H9 (cell line): Measurements from ENCODE around the gene PLXNA1. TPM values are rescaled to one million over a fixed set of nuclear protein-coding genes. Genes with fewer than 3 reads are reported as not detected.
A peak's percentile ranks its signal among the peaks of the same experiment; 100 is the strongest.

Experiments
- DNase-seq: peaks from one replicate; pipeline ENCODE4 v3.0.0-alpha.2; 2017
- H2AFZ ChIP-seq: one replicate; pipeline ENCODE4 v1.6.1; 2013; ENCODE audit warnings: mild to moderate bottlenecking, low read length, control low read depth, moderate library complexity
- H2AK5ac ChIP-seq: 2 replicates; pipeline ENCODE4 v1.6.1; 2013; ENCODE audit warnings: low read length, control low read depth, mixed read lengths; ENCODE audit not compliant: insufficient read length
- H2BK120ac ChIP-seq: one replicate; pipeline ENCODE4 v1.6.1; 2013; ENCODE audit warnings: low read depth, mild to moderate bottlenecking, low read length, control low read depth, inconsistent platforms; ENCODE audit not compliant: poor library complexity, severe bottlenecking
- H2BK12ac ChIP-seq: 2 replicates; pipeline ENCODE4 v1.6.1; 2013; ENCODE audit warnings: low read length, control low read depth, mixed read lengths, low read depth; ENCODE audit not compliant: insufficient read length
- H2BK15ac ChIP-seq: 2 replicates; pipeline ENCODE4 v1.6.1; 2013; ENCODE audit warnings: low read depth, low read length, control low read depth
- H2BK20ac ChIP-seq: one replicate; pipeline ENCODE4 v1.6.1; 2013; ENCODE audit warnings: low read depth, mild to moderate bottlenecking, low read length, control low read depth, inconsistent platforms; ENCODE audit not compliant: poor library complexity, severe bottlenecking
- H2BK5ac ChIP-seq: 2 replicates; pipeline ENCODE4 v1.6.1; 2013; ENCODE audit warnings: low read length, control low read depth, mixed read lengths; ENCODE audit not compliant: insufficient read length
- H3K14ac ChIP-seq: 2 replicates; pipeline ENCODE4 v1.6.1; 2013; ENCODE audit warnings: low read length, control low read depth; ENCODE audit not compliant: insufficient read depth
- H3K18ac ChIP-seq: 2 replicates; pipeline ENCODE4 v1.6.1; 2013; ENCODE audit warnings: low read depth, mild to moderate bottlenecking, mixed read lengths, low read length, control low read depth; ENCODE audit not compliant: insufficient read length
- H3K23ac ChIP-seq: 2 replicates; pipeline ENCODE4 v1.6.1; 2013; ENCODE audit warnings: low read length, control low read depth, mixed read lengths, low read depth; ENCODE audit not compliant: insufficient read length
- H3K23me2 ChIP-seq: 2 replicates; pipeline ENCODE4 v1.6.1; 2013; ENCODE audit warnings: low read depth, mild to moderate bottlenecking, mixed read lengths, low read length, control low read depth; ENCODE audit not compliant: insufficient read length, poor library complexity, severe bottlenecking
- H3K27ac ChIP-seq: 2 replicates; pipeline ENCODE4 v1.5.1; 2013; ENCODE audit warnings: low read length, control low read depth, mixed read lengths, low read depth; ENCODE audit not compliant: insufficient read length
- H3K27me3 ChIP-seq: 2 replicates; pipeline ENCODE4 v1.6.1; 2013; ENCODE audit warnings: low read length, control low read depth, inconsistent platforms; ENCODE audit not compliant: insufficient read depth
- H3K4ac ChIP-seq: 2 replicates; pipeline ENCODE4 v1.6.1; 2013; ENCODE audit warnings: low read depth, mild to moderate bottlenecking, control low read depth, inconsistent platforms, low read length, moderate library complexity
- H3K4me1 ChIP-seq: 2 replicates; pipeline ENCODE4 v1.6.1; 2013; ENCODE audit warnings: low read length, control low read depth, inconsistent platforms; ENCODE audit not compliant: insufficient read depth
- H3K4me2 ChIP-seq: 2 replicates; pipeline ENCODE4 v1.6.1; 2013; ENCODE audit warnings: low read length, control low read depth, mixed read lengths; ENCODE audit not compliant: insufficient read length, insufficient read depth
- H3K56ac ChIP-seq: 2 replicates; pipeline ENCODE4 v1.6.1; 2013; ENCODE audit warnings: low read depth, mild to moderate bottlenecking, mixed read lengths, low read length, control low read depth; ENCODE audit not compliant: insufficient read length
- H3K79me1 ChIP-seq: 2 replicates; pipeline ENCODE4 v1.6.1; 2013; ENCODE audit warnings: low read depth, mild to moderate bottlenecking, moderate library complexity, low read length, control low read depth, inconsistent platforms; ENCODE audit not compliant: insufficient read depth, poor library complexity, severe bottlenecking
- H3K79me2 ChIP-seq: 2 replicates; pipeline ENCODE4 v1.6.1; 2013; ENCODE audit warnings: low read length, control low read depth, inconsistent platforms; ENCODE audit not compliant: insufficient read depth
- H3K9ac ChIP-seq: 2 replicates; pipeline ENCODE4 v1.6.1; 2013; ENCODE audit warnings: low read length, control low read depth, mixed read lengths; ENCODE audit not compliant: insufficient read length; ENCODE audit errors: extremely low read depth
- H3K9me3 ChIP-seq: one replicate; pipeline ENCODE4 v1.6.1; 2013; ENCODE audit warnings: low read depth, low read length, inconsistent platforms; ENCODE audit not compliant: control insufficient read depth
- H3T11ph ChIP-seq: one replicate; pipeline ENCODE4 v1.6.1; 2013; ENCODE audit warnings: mild to moderate bottlenecking, low read length, control low read depth, inconsistent platforms
- H4K20me1 ChIP-seq: one replicate; pipeline ENCODE4 v1.6.1; 2013; ENCODE audit not compliant: control insufficient read depth, insufficient read length, insufficient read depth
- H4K5ac ChIP-seq: 2 replicates; pipeline ENCODE4 v1.6.1; 2013; ENCODE audit warnings: low read depth, mild to moderate bottlenecking, mixed read lengths, low read length, control low read depth; ENCODE audit not compliant: insufficient read length
- H4K8ac ChIP-seq: replicated peaks from 2 replicates; pipeline ENCODE4 v1.6.1; 2013; ENCODE audit warnings: low read length, control low read depth, mixed read lengths, low read depth; ENCODE audit not compliant: insufficient read length
- H4K91ac ChIP-seq: 2 replicates; pipeline ENCODE4 v1.6.1; 2013; ENCODE audit warnings: low read depth, mild to moderate bottlenecking, moderate library complexity, mixed read lengths, low read length, control low read depth; ENCODE audit not compliant: insufficient read length
- H3K27ac Mint-ChIP-seq, 3 experiments: 2 replicates in 2 of 3; 3 replicates in 1 of 3; pipeline ENCODE4 v1.8.0; 2020 to 2021; ENCODE audit warnings: mixed read lengths in 3 of 3, mild to moderate bottlenecking in 1 of 3, moderate library complexity in 1 of 3
- H3K27me3 Mint-ChIP-seq: 2 replicates; pipeline ENCODE4 v1.8.0; 2021; ENCODE audit warnings: low read depth, mild to moderate bottlenecking, moderate library complexity, mixed read lengths
- H3K36me3 Mint-ChIP-seq, 3 experiments: 2 replicates in 2 of 3; 3 replicates in 1 of 3; pipeline ENCODE4 v1.8.0; 2020 to 2021; ENCODE audit warnings: low read depth in 3 of 3, mixed read lengths in 3 of 3; ENCODE audit not compliant: insufficient read depth in 1 of 3
- H3K4me1 Mint-ChIP-seq, 2 experiments: 2 replicates each; pipeline ENCODE4 v1.8.0; 2020; ENCODE audit warnings: mixed read lengths in 2 of 2
- H3K4me3 Mint-ChIP-seq, 2 experiments: 2 replicates in 1 of 2; 3 replicates in 1 of 2; pipeline ENCODE4 v1.8.0; 2020 to 2021; ENCODE audit warnings: mild to moderate bottlenecking in 2 of 2, mixed read lengths in 2 of 2, moderate library complexity in 1 of 2
- H3K9me3 Mint-ChIP-seq, 2 experiments: 2 replicates in 1 of 2; 3 replicates in 1 of 2; pipeline ENCODE4 v1.8.0; 2020; ENCODE audit warnings: mild to moderate bottlenecking in 2 of 2, mixed read lengths in 2 of 2, moderate library complexity in 1 of 2
- WGBS: extraction: QIAGEN DNeasy Blood & Tissue Kit; methylation state at CpG from one replicate; pipeline ENCODE4 v1.1.7; 2013; ENCODE audit warnings: missing lambda C conversion rate, low lambda C conversion rate, mixed read lengths; ENCODE audit not compliant: insufficient read length; ENCODE audit errors: extremely low coverage; 5-methylcytosine and 5-hydroxymethylcytosine counted together
- total RNA-seq: library from RNA; stranded (reverse); gene quantifications from 2 replicates; pipeline ENCODE4 v1.2.1, GENCODE V29; 2021
- TF ChIP-seq, protein P1 (sequence below): fragments of 200-600 bp; sonication (generic); conservative IDR thresholded peaks from 3 replicates; pipeline ENCODE4 v1.8.0; 2021; ENCODE audit warnings: antibody characterized with exemption, mild to moderate bottlenecking

The PLXNA1 gene
- total RNA-seq, 1 experiment from 2014 or later = 42.1 TPM

DNA sequence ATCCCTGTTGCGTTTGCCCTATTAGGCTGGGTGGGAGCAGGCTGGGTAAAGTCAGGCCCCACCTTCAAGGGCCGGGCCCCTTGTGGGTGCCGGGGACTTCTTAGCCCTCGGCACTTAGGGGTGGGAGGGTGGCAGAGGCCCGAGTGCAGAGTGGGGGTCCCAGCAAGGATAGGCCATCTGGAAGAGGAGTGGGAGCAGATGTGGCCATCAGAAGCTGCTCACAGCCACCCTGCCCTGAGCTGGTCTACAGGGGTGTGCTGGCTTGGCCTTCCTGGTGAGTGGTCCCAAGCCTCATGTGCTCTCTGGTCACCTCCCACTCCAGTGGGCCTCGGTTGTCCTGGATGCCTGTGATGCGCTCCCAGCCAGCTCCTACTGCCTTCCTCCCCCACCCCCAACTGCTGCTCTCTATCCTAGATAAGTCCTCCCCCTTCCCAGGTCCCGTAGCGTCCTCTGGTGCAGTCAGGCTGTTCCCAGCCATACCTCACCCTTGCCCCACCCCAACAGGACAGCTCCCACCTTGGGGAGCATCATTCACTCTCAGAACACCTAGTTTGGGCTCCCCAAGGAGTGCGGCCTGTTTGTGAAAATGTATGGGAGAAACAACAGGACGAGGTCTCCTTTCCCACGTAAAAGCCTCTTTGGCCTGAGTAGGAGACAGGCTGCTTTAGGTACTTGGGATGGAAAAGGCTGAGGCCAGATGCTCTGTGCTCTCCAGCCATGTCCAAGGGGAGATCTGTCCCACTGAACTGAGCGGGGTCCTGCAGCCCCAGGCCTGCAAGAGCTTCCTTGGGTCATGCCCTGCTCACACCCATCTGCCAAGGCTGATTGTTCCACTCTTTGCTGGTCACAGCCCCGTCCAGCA lies 24.9 kb upstream of the PLXNA1 start:
- no peaks in the 10 kb centered on the region for H3K79me2 ChIP-seq
- Mint-ChIP-seq H3K4me3 (no peak overlapping the region), H3K4me1 (peaks cover 22 to 23% of the 10 kb centered on the region in 2 experiments), H3K9me3 (no peaks in the 10 kb centered on the region), H3K27me3 (no peaks in the 10 kb centered on the region), H3K27ac (peak overlapping the region in 2 of 3 experiments; percentile 82 to 96; a peak in 4 of 7 replicates), H3K36me3 (no peaks in the 10 kb centered on the region; a peak in 1 of 7 replicates)
- no peak overlapping the region for H2BK15ac ChIP-seq
- no peak overlapping the region for H3K18ac ChIP-seq
- TF ChIP-seq, protein P1, sequence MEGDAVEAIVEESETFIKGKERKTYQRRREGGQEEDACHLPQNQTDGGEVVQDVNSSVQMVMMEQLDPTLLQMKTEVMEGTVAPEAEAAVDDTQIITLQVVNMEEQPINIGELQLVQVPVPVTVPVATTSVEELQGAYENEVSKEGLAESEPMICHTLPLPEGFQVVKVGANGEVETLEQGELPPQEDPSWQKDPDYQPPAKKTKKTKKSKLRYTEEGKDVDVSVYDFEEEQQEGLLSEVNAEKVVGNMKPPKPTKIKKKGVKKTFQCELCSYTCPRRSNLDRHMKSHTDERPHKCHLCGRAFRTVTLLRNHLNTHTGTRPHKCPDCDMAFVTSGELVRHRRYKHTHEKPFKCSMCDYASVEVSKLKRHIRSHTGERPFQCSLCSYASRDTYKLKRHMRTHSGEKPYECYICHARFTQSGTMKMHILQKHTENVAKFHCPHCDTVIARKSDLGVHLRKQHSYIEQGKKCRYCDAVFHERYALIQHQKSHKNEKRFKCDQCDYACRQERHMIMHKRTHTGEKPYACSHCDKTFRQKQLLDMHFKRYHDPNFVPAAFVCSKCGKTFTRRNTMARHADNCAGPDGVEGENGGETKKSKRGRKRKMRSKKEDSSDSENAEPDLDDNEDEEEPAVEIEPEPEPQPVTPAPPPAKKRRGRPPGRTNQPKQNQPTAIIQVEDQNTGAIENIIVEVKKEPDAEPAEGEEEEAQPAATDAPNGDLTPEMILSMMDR = no peak
- no peak overlapping the region for H2AFZ ChIP-seq
- DNase-seq = no peak
- H3K4ac ChIP-seq = no peak overlapping the region
- no peaks in the 10 kb centered on the region for H4K20me1 ChIP-seq
- H4K5ac ChIP-seq = no peak overlapping the region
- no peaks in the 10 kb centered on the region for H3K27me3 ChIP-seq
- H3T11ph ChIP-seq = no peak overlapping the region
- H3K56ac ChIP-seq = no peak overlapping the region
- no peaks in the 10 kb centered on the region for H3K9me3 ChIP-seq
- no peak overlapping the region for H2BK5ac ChIP-seq
- H4K91ac ChIP-seq = no peak overlapping the region
- no CpG with 5 or more reads among the region's 14 CpGs for WGBS
- H2AK5ac ChIP-seq = no peak overlapping the region
- H2BK12ac ChIP-seq = no peak overlapping the region
- H2BK20ac ChIP-seq = no peak overlapping the region
- no peaks in the 10 kb centered on the region for H3K4me1 ChIP-seq
- no peak overlapping the region for H3K23ac ChIP-seq
- H3K27ac ChIP-seq = no peak overlapping the region
- H4K8ac ChIP-seq = no peak overlapping the region
- H3K4me2 ChIP-seq = no peak overlapping the region
- H3K23me2 ChIP-seq = no peaks in the 10 kb centered on the region
- no peaks in the 10 kb centered on the region for H3K79me1 ChIP-seq
- H2BK120ac ChIP-seq = no peak overlapping the region
- no peak overlapping the region for H3K9ac ChIP-seq
- no peak overlapping the region; the same call in 1 of the 2 replicates for H3K14ac ChIP-seq
